ENCODE results near the gene RABGAP1. TPM values are rescaled to one million over a fixed set of nuclear protein-coding genes. Genes with fewer than 3 reads are reported as not detected.
A peak's percentile ranks its signal among the peaks of the same experiment; 100 is the strongest.

The RABGAP1 gene
- total and polyA plus RNA-seq, 2 experiments from 2014 or later: 8.5 to 33.9 TPM

- Histone ChIP-seq H3K27ac (ENCODE audit: low read depth) (no peak overlapping the region), H3F3A (replicated peaks; ENCODE audit: low read depth) (peaks cover 1% of the 10 kb centered on the region; the same call in 1 of the 2 replicates), H3K79me2 (replicated peaks; ENCODE audit: insufficient read depth) (peaks cover 90% of the 10 kb centered on the region), H3K4me1 (ENCODE audit: insufficient read depth) (peaks cover 39% of the 10 kb centered on the region), H3K9me2 (ENCODE audit: insufficient read depth) (no peaks in the 10 kb centered on the region), H3K36me3 (ENCODE audit: insufficient read depth) (no peaks in the 10 kb centered on the region), H2AFZ (no peak overlapping the region), H3K4me2 (no peak overlapping the region), H3K4me3 (no peak overlapping the region), H4K20me1 (replicated peaks; ENCODE audit: insufficient read depth) (peaks cover 6% of the 10 kb centered on the region; the same call in 1 of the 2 replicates), H3K27me3 (ENCODE audit: insufficient read depth) (no peaks in the 10 kb centered on the region)
- H3K27ac Mint-ChIP-seq: peak overlapping the region; percentile 38
- DNase-seq (ENCODE audit: low spot score): no peak
- TF ChIP-seq ETS1 (IDR thresholded peaks at IDR 0.05): no peak
- no peak for TF ChIP-seq ZNF462 (CRISPR knock-in tag; IDR thresholded peaks at IDR 0.05)
- TF ChIP-seq POLR2AphosphoS5 (IDR thresholded peaks at IDR 0.05; ENCODE audit: low read depth): no peak
- no peak for TF ChIP-seq ZNF331 (CRISPR knock-in tag; IDR thresholded peaks at IDR 0.05; ENCODE audit: low read depth)
- no peak for TF ChIP-seq EZH2phosphoT487 (IDR thresholded peaks at IDR 0.05; ENCODE audit: unreplicated experiment)
- no peak for TF ChIP-seq NANOG (IDR thresholded peaks at IDR 0.05; ENCODE audit: borderline replicate concordance)
- TF ChIP-seq STAT1 (IDR thresholded peaks at IDR 0.05; ENCODE audit: unreplicated experiment): no peak
- TF ChIP-seq ZNF114 (CRISPR knock-in tag; IDR thresholded peaks at IDR 0.05): no peak
- no peak for TF ChIP-seq CREB1 (CRISPR knock-in tag; IDR thresholded peaks at IDR 0.05; ENCODE audit: low read depth)
- TF ChIP-seq, protein P1, sequence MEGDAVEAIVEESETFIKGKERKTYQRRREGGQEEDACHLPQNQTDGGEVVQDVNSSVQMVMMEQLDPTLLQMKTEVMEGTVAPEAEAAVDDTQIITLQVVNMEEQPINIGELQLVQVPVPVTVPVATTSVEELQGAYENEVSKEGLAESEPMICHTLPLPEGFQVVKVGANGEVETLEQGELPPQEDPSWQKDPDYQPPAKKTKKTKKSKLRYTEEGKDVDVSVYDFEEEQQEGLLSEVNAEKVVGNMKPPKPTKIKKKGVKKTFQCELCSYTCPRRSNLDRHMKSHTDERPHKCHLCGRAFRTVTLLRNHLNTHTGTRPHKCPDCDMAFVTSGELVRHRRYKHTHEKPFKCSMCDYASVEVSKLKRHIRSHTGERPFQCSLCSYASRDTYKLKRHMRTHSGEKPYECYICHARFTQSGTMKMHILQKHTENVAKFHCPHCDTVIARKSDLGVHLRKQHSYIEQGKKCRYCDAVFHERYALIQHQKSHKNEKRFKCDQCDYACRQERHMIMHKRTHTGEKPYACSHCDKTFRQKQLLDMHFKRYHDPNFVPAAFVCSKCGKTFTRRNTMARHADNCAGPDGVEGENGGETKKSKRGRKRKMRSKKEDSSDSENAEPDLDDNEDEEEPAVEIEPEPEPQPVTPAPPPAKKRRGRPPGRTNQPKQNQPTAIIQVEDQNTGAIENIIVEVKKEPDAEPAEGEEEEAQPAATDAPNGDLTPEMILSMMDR (conservative IDR thresholded peaks at IDR 0.05; ENCODE audit: low read depth in 2 of 2): no peak
- TF ChIP-seq EZH2 (IDR thresholded peaks at IDR 0.05; ENCODE audit: low read depth, unreplicated experiment): no peak
- TF ChIP-seq, protein P2, sequence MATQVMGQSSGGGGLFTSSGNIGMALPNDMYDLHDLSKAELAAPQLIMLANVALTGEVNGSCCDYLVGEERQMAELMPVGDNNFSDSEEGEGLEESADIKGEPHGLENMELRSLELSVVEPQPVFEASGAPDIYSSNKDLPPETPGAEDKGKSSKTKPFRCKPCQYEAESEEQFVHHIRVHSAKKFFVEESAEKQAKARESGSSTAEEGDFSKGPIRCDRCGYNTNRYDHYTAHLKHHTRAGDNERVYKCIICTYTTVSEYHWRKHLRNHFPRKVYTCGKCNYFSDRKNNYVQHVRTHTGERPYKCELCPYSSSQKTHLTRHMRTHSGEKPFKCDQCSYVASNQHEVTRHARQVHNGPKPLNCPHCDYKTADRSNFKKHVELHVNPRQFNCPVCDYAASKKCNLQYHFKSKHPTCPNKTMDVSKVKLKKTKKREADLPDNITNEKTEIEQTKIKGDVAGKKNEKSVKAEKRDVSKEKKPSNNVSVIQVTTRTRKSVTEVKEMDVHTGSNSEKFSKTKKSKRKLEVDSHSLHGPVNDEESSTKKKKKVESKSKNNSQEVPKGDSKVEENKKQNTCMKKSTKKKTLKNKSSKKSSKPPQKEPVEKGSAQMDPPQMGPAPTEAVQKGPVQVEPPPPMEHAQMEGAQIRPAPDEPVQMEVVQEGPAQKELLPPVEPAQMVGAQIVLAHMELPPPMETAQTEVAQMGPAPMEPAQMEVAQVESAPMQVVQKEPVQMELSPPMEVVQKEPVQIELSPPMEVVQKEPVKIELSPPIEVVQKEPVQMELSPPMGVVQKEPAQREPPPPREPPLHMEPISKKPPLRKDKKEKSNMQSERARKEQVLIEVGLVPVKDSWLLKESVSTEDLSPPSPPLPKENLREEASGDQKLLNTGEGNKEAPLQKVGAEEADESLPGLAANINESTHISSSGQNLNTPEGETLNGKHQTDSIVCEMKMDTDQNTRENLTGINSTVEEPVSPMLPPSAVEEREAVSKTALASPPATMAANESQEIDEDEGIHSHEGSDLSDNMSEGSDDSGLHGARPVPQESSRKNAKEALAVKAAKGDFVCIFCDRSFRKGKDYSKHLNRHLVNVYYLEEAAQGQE (IDR thresholded peaks at IDR 0.05; ENCODE audit: unreplicated experiment): no peak
- TF ChIP-seq JUNB (IDR thresholded peaks at IDR 0.05; ENCODE audit: unreplicated experiment): no peak
- H3K27me3 Mint-ChIP-seq (ENCODE audit: insufficient read depth, low read depth, poor library complexity): peaks cover 5% of the 10 kb centered on the region
- H3K9me3 Mint-ChIP-seq: no peaks in the 10 kb centered on the region; the same call in 2 of the 3 replicates
- H3K36me3 Mint-ChIP-seq (ENCODE audit: low read depth): peaks cover 6% of the 10 kb centered on the region; the same call in 1 of the 3 replicates
- H3K4me1 Mint-ChIP-seq: peaks cover 52% of the 10 kb centered on the region
- no peak for ATAC-seq
- H3K4me3 Mint-ChIP-seq: no peak overlapping the region; the same call in 2 of the 3 replicates
Observed at GRCh38 chr9:122944960-122945888, 4.4 kb downstream of the RABGAP1 start.

All from GM23338 (cell line).